NCI-H69 (cell line): ENCODE data around the gene EIF4G3.
"Not testable (repeated sequence)": the region's sequence is repeated elsewhere in the genome, so short reads cannot be mapped to it uniquely, and the experiment has no call there.

Experiments used
- DNase-seq: peaks from one replicate; lab custom pipeline; 2025; lab: John Stamatoyannopoulos, UW

Gene EIF4G3

GRCh38 chr1:20870718-20871117, 306.0 kb downstream of the EIF4G3 start:
- DNase-seq, result no peak

- no peak for DNase-seq
Measured at GRCh38 chr1:20868263-20868662, 308.4 kb downstream of the EIF4G3 start.

- no peak for DNase-seq
Measured at GRCh38 chr1:20867847-20868246, 308.9 kb downstream of the EIF4G3 start.

- no peak for DNase-seq
Measured at GRCh38 chr1:20867062-20867461, 309.6 kb downstream of the EIF4G3 start.

- no peak for DNase-seq
Measured at GRCh38 chr1:20865001-20865400, 311.7 kb downstream of the EIF4G3 start.

- no peak for DNase-seq
Measured at GRCh38 chr1:20854529-20854928, 322.2 kb downstream of the EIF4G3 start.

- DNase-seq, result not testable (repeated sequence)
Measured at GRCh38 chr1:20851791-20852190, 324.9 kb downstream of the EIF4G3 start.

- DNase-seq, result no peak
Measured at GRCh38 chr1:20850021-20850420, 326.7 kb downstream of the EIF4G3 start.

GRCh38 chr1:20849100-20849499, 327.6 kb downstream of the EIF4G3 start:
- no peak for DNase-seq

GRCh38 chr1:20848162-20848561, 328.5 kb downstream of the EIF4G3 start:
- DNase-seq, result no peak

- DNase-seq, result no peak
Measured at GRCh38 chr1:20847611-20848080, 329.1 kb downstream of the EIF4G3 start.

GRCh38 chr1:20846461-20847374, 330.0 kb downstream of the EIF4G3 start:
- no peak for DNase-seq

- no peak for DNase-seq
Measured at GRCh38 chr1:20840731-20841130, 336.0 kb downstream of the EIF4G3 start.

- no peak for DNase-seq
Measured at GRCh38 chr1:20837554-20838192, 339.0 kb downstream of the EIF4G3 start.

GRCh38 chr1:20836230-20836629, 340.5 kb downstream of the EIF4G3 start:
- no peak for DNase-seq

- DNase-seq, result no peak
Measured at GRCh38 chr1:20834780-20835179, 341.9 kb downstream of the EIF4G3 start.

GRCh38 chr1:20834192-20834591, 342.5 kb downstream of the EIF4G3 start:
- DNase-seq, result no peak

- DNase-seq, result peak; percentile 70
Measured at GRCh38 chr1:20830378-20830777, 346.3 kb downstream of the EIF4G3 start.

GRCh38 chr1:20829946-20830345, 346.8 kb downstream of the EIF4G3 start:
- DNase-seq, result peak; percentile 51

GRCh38 chr1:20829531-20829930, 347.2 kb downstream of the EIF4G3 start:
- DNase-seq, result no peak

- DNase-seq, result peak; percentile 59
Measured at GRCh38 chr1:20823845-20824244, 352.9 kb downstream of the EIF4G3 start.

- DNase-seq, result no peak
Measured at GRCh38 chr1:20821466-20821865, 355.2 kb downstream of the EIF4G3 start.

GRCh38 chr1:20819818-20820217, 356.9 kb downstream of the EIF4G3 start:
- DNase-seq, result no peak
